Measurements from ENCODE around the gene SORCS2.

GRCh38 chr4:7298619-7299009 is 106.3 kb downstream of the SORCS2 start:
- TF ChIP-seq CTCF (IDR thresholded peaks at IDR 0.05) (no peak), EZH2 (IDR thresholded peaks at IDR 0.05; ENCODE audit: borderline replicate concordance, insufficient read depth, low read depth, low read length, poor library complexity, severe bottlenecking) (no peak)
